ENCODE measurements around the gene OGG1. TPM values are rescaled to one million over a fixed set of nuclear protein-coding genes. Genes with fewer than 3 reads are reported as not detected.

OGG1 gene
- total RNA-seq, 6 experiments from 2014 or later = 12.3 to 27.8 (median 15.7) TPM

DNA sequence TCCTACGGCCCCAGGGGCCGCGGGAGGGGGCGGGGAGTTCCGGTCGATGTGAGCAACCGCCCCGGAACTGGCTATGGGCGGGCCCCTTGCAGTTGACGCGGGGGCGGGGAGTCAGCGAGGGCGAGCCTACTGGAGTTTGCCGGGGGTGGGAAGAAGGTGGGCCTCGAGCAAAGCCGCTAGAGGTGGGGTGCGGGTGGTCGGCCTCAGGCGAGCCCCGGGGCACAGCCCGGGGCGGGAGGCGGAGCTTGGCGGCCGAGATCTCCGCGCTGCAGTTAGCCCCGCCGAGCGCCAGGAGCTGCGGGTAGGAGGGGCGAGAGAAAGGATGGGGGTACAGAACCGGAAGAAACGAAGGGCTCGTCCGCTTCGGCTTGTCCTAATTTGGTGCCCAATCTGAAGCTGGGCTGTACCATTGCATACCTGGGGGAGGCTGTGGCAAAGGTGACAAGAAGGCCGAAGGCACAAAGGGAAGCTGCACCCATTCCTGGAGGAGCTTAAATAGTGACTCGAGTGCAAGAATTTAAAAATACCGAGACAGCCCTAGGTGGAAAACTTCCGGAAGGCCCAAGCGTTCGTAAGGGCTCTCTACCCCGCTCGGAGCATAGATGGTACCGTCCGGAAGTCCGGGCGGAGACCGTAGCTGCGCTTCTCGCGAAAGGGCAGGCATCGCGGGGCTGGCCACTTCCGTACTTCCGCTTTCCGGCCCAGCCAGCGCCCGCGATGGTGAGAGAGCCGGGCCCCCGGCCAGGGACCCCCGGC is 42.8 kb downstream of the OGG1 start, which contains the start of the genes ARPC4 and TADA3:
Gene ARPC4 (plus strand): TSS at position 678 of the 756 bp plus-strand sequence. CDS start 40 bp downstream, at position 718.
Gene TADA3 (minus strand): TSS at position 69 of the 756 bp plus-strand sequence. CDS start 1,007 bp downstream, outside the sequence.
- DNase-seq = peak; percentile 94 to 95 (median 95)
- TF ChIP-seq, protein P1, sequence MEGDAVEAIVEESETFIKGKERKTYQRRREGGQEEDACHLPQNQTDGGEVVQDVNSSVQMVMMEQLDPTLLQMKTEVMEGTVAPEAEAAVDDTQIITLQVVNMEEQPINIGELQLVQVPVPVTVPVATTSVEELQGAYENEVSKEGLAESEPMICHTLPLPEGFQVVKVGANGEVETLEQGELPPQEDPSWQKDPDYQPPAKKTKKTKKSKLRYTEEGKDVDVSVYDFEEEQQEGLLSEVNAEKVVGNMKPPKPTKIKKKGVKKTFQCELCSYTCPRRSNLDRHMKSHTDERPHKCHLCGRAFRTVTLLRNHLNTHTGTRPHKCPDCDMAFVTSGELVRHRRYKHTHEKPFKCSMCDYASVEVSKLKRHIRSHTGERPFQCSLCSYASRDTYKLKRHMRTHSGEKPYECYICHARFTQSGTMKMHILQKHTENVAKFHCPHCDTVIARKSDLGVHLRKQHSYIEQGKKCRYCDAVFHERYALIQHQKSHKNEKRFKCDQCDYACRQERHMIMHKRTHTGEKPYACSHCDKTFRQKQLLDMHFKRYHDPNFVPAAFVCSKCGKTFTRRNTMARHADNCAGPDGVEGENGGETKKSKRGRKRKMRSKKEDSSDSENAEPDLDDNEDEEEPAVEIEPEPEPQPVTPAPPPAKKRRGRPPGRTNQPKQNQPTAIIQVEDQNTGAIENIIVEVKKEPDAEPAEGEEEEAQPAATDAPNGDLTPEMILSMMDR (IDR thresholded peaks at IDR 0.05) = no peak
- TF ChIP-seq POLR2A (IDR thresholded peaks at IDR 0.05) = peak; percentile 71
- Histone ChIP-seq H3K4me1 (peaks cover 0 to 14% (median 8%) of the 10 kb centered on the region in 4 donors), H3K36me3 (peaks cover 0 to 26% (median 9%) of the 10 kb centered on the region in 4 donors), H3K27me3 (no peaks in the 10 kb centered on the region), H3K27ac (peak within 1 kb of the TSS; percentile 92 to 99 (median 99)), H3K4me3 (peak within 1 kb of the TSS; percentile 78 to 94 (median 84)), H3K9me3 (no peaks in the 10 kb centered on the region)
- peak; percentile 93 to 95 (median 94) for ATAC-seq
- intact Hi-C loops (cut with DNase I) = no loop called here
- 0% methylated on average over 23 of the region's 65 CpGs for WGBS (ENCODE audit: insufficient coverage, low coverage, low lambda C conversion rate, missing lambda C conversion rate)

DNA sequence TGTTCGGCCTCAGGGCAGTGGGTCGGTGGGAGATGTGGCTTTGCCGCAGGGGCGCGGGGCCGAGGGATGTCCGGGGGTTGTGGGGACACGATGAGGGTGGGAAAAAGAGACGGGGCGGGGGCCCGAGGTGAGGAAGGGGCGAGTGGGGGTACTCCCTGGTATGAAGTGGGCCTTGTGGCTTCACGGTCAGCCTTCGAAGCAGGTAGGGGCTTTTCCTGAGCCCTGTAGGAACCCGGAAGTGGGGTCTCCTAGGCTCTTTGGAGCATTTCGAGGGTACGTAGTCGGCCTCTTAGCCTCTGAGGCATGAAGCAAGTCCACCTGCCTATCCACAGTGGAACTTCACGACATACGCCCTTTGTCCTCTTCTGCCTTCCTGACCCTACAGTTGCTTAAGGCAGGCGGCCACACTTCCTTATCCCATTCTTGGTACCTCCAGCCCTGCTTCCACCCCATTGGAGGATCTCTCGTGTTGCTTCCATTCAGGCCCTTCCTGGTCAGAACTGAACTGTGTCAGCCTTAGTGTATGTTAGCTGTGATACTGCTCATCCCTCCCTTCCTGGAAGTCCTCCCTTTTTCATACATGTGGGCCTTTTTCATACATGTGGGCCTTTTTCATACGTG is 43.5 kb downstream of the OGG1 start:
- H3K4me3 ChIP-seq = peak overlapping the region; percentile 78 to 94 (median 84)
- H3K27me3 ChIP-seq = no peaks in the 10 kb centered on the region
- H3K9me3 ChIP-seq = no peaks in the 10 kb centered on the region
- intact Hi-C loops (cut with DNase I) = no loop called here
- H3K4me1 ChIP-seq = peaks cover 0 to 14% (median 8%) of the 10 kb centered on the region in 4 donors
- H3K36me3 ChIP-seq = peaks cover 0 to 32% (median 13%) of the 10 kb centered on the region in 4 donors
- H3K27ac ChIP-seq = peak overlapping the region; percentile 92 to 99 (median 99)
- under 1% methylated on average over 21 of the region's 23 CpGs for WGBS (ENCODE audit: insufficient coverage, low coverage, low lambda C conversion rate, missing lambda C conversion rate)
- TF ChIP-seq, protein P1 (IDR thresholded peaks at IDR 0.05) = no peak
- no peak for TF ChIP-seq POLR2A (IDR thresholded peaks at IDR 0.05)
- DNase-seq (no peak), ATAC-seq (peak; percentile 0 to 10 (median 7))

DNA sequence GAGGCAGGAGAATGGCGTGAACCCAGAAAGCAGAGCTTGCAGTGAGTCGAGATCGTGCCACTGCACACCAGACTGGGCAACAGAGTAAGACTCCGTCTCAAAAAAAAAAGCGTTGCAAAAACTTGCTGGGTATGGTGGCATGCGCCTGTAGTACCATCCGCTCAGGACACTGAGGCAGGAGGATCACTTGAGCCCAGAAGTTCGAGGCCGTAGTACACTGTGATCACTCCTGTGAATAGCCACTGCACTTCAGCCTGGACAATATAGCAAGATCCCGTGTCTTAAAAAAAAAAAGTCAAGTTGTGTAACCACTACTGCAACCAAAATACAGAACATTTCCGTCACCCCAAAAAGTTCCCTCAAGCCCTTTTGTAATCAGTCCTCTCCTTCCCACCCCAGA is 44.6 kb downstream of the OGG1 start:
- no peak for TF ChIP-seq POLR2A (IDR thresholded peaks at IDR 0.05)
- TF ChIP-seq, protein P1 (IDR thresholded peaks at IDR 0.05) = no peak
- H3K9me3 ChIP-seq = no peaks in the 10 kb centered on the region
- DNase-seq = no peak
- 88% methylated on average over 7 of the region's 11 CpGs for WGBS (ENCODE audit: insufficient coverage, low coverage, low lambda C conversion rate, missing lambda C conversion rate)
- H3K36me3 ChIP-seq = peaks cover 0 to 34% (median 21%) of the 10 kb centered on the region in 4 donors
- H3K4me1 ChIP-seq = peaks cover 0 to 14% (median 8%) of the 10 kb centered on the region in 4 donors
- no peak for ATAC-seq
- H3K27me3 ChIP-seq = no peaks in the 10 kb centered on the region
- no peak overlapping the region for H3K4me3 ChIP-seq
- no peak overlapping the region for H3K27ac ChIP-seq
- intact Hi-C loops (cut with DNase I) = no loop called here

DNA sequence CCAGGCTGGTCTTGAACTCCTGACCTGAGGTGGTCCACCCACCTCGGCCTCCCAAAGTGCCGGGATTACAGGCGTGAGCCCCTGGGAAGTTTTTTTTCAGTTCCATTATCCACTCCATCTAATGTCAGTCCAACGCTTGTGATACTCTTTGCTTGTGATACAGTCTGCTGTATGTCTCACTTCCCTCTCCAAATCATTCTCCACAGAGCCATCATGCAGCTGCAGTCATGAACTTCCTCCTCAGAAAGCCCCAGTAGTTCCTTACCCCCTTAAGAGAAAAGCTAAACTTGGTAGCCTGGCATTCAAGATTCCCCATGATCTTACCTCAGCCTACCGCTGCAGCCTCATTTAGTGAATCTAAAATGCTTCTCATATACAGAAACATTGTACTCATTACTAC is 45.5 kb downstream of the OGG1 start:
- Histone ChIP-seq H3K9me3 (no peaks in the 10 kb centered on the region), H3K4me3 (no peak overlapping the region), H3K4me1 (peaks cover 0 to 14% (median 8%) of the 10 kb centered on the region in 4 donors), H3K27me3 (no peaks in the 10 kb centered on the region), H3K36me3 (peaks cover 5 to 34% (median 25%) of the 10 kb centered on the region in 4 donors), H3K27ac (no peak overlapping the region)
- ATAC-seq (no peak), DNase-seq (no peak)
- intact Hi-C loops (cut with DNase I) = no loop called here
- TF ChIP-seq, protein P1 (IDR thresholded peaks at IDR 0.05) = no peak
- no peak for TF ChIP-seq POLR2A (IDR thresholded peaks at IDR 0.05)
- WGBS (ENCODE audit: insufficient coverage, low coverage, low lambda C conversion rate, missing lambda C conversion rate) = 62% methylated on average over 4 of the region's 5 CpGs

Measured in right lobe of liver (tissue), 6 donors.